MM.1S (cell line): ENCODE results near the gene CAPN10.

Experiments used
- CTCF ChIP-seq: fragments of 300-600 bp; sonication (generic); IDR thresholded peaks from 2 replicates; pipeline ENCODE4 v1.5.1; 2016; ENCODE audit warnings: antibody characterized with exemption, low read length, mixed read lengths
- EZH2phosphoT487 ChIP-seq: fragments of 300-600 bp; sonication (generic); IDR thresholded peaks from 2 replicates; pipeline ENCODE4 v1.6.1; 2018; ENCODE audit warnings: antibody characterized with exemption, low read length

- TF ChIP-seq CTCF (no peak), EZH2phosphoT487 (no peak)
These were observed 49.5 kb downstream of the CAPN10 start for GRCh38 chr2:240635998-240636547.
